ENCODE results near the gene LRRC15.
A peak's percentile ranks its signal among the peaks of the same experiment; 100 is the strongest.

The LRRC15 gene

DNA sequence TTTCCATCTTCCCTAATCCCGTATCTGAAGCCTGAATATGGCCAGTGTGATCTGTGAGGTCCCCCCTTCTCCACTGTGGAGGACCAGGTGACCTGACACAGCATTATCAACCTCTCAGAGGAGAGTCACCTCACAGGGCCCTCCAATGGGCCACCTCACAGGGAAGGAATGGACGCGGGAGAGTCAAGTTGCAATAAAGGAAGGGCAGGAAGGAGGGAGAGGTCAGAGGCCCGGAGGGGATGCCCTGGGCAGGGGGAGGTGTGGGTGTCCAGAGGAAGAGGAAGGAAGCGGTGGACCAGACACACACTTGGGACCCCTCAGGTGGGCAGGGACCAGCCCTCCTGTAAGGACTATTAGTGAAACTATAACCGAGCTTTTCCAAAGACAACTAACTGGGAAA is 14.6 kb upstream of the LRRC15 start:
- DNase-seq: no peak

DNA sequence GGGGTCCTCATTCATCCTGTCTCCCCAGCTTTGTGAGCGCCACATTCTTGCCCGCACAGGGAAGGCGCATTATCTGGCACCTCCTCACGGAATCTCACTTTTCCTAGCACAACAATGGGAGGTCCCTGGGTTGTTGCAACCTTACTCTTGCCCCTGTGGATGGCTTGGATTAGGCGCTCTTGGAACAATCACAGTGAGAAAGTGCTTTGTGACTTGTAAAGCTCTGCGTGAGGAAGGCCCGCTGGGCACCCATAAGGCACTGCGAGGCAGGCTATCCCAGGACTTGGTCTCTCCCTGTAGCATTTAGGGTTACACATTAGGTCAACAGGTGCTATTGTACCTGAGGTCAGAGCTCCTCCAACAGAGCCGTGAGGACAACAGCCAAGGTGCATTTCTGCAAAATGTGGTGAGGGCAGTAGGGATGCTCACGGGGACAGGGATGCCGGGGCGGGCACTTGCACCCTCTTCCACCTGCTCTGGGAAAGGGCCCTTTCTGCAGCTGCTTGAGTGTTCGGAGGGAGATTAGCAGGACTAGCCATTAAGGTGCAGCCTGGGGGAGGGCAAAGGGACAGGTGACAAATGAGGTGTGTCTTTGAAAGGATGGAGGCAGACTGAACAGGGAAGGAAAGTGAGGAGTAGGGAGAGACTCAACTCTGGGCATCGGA is 13.9 kb upstream of the LRRC15 start:
- DNase-seq: no peak

DNA sequence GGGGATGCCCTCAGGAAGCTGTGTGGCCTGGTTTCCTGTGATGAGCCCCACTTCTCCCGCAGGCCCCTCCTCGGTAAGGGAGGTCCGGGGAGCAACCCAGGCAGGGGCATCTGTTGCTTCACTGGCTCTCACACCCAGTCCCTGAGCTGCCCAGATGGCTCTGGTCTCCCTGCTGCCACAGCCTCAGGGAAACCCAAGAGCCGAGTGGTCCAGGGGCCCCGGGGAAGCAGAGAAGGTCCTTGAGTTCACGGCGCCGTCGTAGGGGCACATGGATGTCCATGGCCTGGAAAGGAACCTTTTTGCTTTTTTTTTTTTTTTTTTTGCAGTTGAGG is 13.3 kb upstream of the LRRC15 start:
- DNase-seq: no peak

DNA sequence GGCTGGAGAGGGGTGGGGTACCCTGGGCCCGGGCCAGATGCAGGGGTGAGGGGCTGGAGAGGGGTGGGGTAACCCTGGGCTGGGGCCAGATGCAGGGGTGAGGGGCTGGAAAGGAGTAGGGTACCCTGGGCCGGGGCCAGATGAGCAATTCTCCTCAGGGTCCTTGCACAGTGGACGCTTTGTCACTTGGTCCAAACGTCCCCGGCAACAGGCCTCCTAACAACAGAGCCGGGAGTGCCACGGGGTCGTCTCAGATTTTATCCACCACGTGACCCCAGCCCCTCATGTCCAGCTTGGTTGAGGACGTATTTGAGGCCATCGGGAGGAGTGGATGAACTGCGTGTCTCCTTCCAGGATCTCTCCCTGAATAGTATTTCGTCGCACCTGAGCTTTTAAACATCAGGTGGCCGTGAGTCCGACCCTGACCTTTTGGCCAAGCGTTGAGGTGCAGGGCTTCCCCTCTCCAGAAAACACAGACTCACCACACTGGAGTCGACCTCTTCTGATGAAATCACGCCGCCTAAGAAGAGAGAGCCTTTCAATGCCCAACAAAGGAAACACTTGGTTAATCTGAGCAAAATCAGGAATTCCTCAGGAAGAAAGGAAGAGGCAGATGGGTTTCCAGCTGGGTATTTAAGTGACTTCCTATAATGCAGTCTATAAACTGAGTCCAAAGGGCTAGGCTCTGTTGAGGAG is 12.8 kb upstream of the LRRC15 start:
- DNase-seq: no peak

DNA sequence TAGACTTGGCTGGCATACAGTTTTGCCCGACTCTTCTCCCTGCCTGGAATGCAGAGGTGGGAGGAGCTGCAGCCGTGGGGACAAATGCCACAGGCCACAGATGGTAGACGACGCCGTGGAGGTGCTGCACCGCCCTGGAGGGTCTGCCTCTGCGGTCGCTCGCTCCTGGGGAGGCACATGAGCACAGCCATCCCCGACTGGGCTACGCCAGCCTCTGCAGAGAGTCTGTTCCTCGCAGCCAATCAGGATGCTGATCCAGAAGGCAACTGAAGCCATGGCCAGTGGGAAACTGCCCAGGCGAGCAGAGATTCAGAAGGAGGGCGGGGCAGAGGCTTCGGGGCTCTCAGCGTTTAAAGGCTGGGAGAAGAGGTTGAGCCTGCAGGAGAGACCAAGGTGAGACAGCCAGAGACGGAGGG is 11.9 kb upstream of the LRRC15 start:
- no peak for DNase-seq

DNA sequence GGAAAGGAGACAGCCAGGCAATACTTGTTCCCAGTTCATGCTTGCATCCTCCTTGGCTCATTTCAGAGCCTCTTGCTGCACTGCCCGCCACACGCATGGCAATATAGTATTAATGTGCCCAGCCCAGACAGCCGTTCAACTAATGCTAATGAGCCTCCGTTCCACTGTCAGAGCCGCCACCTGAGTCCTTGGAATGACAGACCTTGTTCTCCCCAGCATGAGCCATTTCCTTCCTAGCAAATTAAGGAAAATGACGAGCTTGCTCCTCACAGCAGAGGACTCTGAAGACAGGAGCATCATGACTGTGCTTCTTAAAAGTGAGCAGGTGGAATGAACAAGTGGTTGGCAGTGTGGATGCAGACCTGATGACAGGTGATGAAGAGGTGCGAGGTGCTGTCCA is 10.8 kb upstream of the LRRC15 start:
- DNase-seq: no peak

DNA sequence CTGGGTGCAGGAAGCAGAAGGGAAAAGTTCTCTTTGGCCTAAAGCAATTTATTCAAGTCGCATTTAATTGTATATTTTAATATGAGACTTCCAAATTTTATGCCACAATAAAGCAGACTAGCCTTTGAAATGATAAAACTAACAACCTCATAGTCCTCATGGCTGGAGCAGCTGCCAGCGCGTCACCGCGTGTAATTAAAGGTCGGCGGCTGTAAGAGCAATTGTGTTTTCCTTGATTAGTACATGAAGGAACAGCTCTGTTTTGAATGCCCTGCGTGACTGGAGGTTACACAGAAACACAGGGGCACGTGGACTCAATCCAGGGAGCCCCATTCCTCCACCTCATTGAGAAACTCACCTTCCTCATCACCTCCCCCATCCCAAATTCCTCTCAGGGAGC is 10.1 kb upstream of the LRRC15 start:
- DNase-seq: no peak

DNA sequence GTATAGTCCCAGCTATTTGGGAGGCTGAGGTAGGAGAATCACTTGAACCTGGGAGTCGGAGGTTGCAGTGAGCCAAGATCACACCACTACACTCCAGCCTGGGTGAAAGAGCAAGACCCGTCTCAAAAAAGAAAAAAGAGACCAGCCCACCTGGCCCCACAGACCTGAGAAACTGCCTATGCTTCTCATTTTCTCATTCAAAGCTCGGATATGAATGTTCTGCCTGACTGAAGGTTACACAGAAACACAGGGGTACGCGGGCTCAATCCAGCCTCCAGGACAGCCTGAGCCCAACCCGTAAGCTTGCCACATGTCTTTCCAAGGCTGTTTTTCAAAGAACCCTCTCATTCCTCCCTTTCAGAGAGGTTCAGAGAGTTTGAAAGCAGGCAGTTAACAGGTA is 9.7 kb upstream of the LRRC15 start:
- DNase-seq: no peak

DNA sequence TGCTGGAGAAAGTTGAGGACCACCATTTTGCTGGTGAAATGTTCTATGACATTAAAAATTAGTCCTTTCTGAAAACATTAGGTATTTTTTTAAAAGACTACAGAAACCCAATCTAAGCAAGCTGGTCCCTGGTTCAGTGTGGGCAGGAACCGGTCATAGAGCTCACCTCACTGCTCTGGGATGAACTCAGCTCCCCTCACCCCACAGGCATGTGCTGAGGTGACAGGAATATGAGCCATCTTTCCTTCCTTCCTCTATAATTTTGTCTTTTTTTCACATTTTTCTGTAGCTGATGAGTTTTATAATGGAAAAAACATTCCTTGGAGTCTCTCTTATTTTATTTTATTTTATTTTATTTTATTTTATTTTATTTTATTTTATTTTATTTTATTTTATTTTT is 8.2 kb upstream of the LRRC15 start:
- DNase-seq: no peak

DNA sequence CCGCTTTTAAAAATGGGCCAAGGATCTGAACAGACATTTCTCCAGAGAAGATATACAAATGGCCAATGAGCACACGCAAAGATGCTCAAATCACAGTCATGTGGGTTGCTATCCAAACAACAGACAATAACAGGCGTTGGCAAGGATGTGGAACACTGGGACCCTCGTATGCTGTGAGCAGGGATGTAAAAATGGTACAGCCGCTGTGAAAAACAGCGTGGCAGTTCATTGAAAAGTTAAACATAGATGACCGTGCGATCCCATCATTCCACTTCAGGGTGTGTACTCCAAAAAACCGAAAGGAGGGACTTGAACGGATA is 6.7 kb upstream of the LRRC15 start:
- DNase-seq: no peak

DNA sequence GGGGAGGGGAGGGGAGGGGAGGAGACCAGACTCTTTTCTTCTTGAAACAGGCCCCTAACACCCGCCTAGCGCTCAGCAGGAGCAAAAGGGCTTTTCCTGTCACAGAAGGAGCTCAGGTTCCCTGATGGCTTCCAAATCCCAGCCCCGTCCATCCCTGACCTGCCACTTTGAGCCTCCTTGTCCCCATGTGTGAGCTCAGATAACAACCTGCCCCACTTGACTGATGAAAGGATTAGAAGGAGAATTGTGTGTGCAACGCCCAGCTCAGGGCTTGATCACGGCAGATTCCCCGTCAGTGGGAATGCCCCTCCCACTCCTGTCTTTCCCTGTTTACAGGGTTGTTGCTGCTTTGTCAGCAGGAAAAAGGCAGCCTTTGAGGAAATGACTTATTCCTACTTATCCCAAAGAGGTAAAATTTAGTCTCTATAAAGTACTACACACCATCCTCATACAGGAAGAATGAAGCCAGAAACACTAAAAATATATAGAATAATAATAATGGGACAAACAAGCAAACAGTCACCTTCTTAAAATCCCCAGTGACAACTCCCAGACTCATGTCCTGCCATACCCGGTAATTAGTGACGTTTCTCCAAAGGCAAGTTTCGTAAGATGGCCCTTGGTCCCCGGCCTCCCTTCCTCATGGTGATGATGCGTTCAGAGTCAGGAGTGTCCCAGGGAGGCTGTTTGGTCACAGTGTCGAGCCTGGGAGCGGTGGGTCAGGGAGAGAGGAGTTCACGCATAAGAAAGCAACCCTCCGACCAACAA is 6.1 kb upstream of the LRRC15 start:
- DNase-seq: no peak

DNA sequence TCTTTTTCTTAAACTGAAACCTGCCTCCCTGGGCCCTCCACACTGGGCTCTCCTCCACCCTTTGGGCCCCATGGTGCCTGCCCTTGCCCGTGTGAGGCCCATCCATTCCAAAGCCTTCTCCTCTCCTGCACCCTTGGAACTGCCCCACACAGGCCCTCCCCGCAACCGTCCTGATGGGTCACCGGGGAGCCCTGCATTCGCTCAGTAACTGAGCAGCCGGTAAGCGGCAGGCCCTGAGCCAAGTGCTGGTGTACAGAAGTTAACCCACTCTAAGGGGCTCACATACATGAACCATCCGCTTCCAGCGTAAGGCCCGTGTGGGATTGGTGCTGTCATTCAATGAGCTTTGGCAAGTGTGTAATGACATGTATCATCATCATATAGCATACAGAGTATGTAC is 5.4 kb upstream of the LRRC15 start:
- no peak for DNase-seq

DNA sequence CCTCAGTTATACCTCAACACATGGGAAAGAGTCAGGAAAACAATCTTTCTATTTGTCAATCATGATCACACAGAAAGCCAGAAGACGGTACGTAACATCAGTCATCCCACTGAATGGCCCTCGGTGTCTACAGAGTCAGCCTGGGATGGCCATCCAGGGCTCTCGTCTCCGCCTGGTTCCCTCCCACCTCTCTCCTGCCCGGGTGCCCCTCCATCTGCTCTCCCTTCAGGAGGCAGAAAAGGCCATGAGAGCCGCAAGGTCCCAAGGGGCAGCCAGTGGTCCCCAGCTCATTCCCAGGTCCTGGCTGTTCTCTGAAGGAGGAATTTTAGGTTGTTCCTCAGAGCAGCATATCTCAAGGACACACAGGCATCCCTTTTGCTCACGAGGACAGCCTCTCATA is 4.4 kb upstream of the LRRC15 start:
- no peak for DNase-seq

DNA sequence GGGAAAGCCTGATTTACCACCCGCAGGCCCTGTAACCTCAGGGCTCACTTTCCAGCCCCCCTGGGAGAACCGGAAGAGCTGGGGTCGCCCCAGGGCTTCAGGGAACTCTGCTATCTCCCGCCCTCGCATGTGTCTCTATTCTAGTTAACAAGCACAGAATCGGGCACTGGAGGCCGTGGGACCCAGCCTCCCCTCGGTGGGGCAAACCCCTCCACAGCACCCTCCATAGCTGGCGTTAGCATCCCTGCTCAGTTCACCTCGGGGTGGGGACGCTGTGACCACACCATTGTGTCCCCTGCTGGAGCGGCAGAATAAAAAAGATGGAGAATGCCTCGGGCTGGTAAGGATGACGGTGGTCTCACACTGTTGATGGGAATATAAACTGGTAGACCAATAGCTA is 3.5 kb upstream of the LRRC15 start:
- DNase-seq: no peak

DNA sequence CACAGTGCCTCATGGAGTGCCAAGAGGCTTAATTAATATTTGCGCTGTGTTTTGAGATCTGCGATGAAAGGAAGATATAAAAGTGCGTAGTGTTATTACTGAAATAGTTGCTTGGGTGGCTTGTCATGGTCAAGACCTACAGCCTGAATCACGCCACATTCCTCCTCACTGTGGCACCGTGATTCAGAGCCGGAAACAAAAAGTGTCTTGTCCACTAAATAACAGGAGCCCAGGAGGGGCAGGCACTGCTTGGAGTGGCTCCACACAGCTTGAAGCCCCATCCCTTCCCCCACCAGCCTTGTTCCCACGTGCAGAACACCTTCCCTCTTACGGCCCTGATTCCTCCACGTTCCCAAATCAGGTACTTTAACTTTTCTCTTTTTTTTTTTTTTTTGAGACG is 1.2 kb upstream of the LRRC15 start:
- no peak for DNase-seq

DNA sequence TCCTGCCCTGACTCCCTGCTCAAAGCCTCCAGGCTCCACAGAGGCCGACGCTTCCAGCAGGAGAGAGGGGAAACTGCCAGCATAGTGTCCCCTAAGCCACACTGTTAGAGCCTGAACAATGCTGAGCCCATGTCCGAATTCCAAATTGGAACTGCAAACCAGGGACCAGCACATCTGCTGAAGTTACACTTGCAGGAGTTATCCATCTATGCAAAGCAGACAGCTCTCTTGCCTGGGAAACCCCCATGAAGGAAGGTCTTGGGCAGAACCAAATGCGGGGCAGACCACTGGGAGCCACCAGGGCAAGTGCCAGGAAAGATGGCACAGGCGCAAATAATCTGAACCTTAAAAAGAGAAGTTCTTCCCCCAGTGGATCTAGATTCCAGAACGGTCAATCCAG is 625 bp downstream of the LRRC15 start:
- DNase-seq: no peak

DNA sequence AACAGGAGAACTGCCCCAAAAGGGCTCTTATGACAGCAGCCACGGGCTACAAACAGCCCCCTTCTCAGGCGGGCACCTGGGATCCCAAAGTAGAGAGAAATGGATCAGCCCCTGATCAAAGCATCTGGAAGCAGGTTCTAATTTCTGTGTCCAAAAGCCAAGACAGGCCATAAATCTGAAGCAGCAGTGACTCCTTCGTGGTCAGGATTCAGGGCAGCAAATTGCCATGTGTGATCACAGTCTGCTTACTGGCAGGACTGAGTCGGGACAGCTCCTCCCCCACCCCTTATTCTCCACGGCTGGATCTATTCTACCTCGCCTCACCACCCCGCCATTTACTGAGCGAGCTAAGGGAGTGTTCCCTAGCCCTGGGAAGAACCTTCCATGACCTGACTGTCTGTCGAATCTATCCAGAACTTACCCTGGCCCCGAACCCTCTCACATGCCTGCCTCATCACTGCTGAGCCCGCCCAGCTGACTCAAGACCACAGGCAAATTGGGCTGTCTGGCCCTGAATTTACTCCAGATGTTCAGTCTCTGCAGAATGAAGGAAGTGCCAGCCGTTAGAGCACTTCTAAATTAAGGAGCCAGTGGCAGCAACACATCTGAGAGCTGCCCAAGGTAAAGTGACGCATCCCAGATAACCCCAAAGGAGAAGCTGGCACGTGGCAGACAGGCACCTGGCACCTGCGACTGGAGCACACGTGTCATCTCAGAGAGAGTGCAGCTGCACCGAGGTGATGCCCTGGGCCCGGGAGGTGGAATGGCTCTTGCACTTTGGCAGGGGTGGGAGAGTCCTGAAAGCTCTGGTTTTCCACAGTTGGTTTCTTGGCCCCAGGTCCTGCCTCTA is 1.3 kb downstream of the LRRC15 start:
- no peak for DNase-seq

DNA sequence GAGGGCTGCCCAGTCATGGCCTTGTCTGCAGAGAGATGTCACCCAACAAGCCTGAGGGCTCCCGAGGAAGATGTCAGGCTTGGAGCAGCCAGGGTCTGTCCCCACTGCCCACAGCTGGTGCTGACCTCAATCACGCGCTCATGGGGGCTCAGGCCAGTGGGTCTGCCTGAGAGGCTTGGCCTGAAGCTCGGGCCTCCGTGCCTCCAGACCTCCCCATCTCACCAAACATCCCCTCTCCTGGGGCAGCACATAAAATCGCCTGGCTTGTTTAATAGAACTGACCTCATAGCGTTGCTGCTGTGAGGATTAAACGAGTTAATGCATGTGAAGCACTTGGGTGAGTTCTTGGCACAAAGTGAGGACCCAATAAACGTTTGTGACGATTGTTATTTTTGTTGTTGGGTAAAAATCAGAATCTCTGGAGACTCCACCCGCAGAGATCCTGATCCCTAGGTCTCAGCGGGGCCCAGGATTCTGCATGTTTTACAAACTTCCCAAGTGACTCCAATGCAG is 3.5 kb downstream of the LRRC15 start:
- DNase-seq: no peak

DNA sequence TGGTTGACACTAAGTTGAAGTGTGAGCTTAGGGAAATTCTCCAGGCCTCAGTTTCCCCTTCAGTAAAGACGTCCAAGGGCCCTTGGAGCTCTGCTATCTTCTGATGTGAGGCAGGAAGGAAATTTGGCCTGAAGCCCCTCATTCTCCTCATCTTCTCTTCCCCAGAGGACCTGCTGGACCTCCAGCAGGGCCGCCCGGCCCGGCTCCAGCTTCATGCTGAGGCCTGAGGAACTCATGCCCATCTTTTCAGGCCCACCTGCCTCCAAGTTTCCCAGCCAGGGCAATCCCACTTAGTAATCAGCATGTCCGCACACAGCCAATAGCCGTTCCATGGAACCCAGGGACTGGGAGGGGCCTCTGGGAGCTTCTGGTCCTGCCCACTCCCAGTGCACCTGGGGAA is 4.0 kb downstream of the LRRC15 start:
- DNase-seq: no peak

DNA sequence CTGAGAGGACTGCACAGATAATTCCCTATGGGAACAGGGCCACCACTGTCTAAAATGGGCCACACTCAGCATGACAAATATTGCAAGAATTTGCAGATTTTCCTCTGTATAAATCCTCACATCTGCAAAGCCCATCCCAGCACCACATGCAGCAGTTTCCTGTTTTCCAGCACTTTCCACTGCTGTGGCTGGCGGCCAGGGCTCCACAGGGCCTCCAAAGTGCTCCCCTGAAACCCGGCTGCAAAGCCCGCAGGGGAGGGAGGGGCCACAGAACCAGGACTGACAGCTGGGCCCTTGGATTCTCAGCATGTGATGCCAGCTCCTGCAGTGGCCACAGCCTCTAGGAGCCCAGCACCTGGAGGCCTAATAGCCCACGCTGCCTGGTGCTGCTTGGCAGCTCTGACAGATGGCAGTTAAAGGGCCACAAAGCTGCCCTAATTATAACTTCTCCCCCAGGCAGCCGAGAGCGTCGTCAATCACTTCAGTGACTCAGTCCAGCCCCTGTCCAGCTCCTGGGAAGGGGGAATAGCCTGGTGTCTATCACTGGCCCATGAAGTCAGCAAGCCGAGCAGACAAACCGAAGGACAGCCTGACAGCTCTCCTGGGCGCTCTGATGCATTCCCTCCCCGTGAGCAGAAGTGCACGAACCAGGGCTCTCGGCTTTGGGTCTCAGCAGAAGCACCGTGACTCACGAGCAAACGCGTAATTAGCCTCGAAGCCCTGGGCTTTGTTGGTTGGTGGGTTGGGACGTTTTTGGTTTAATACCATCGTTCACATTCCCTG is 4.7 kb downstream of the LRRC15 start:
- DNase-seq: peak; percentile 92

DNA sequence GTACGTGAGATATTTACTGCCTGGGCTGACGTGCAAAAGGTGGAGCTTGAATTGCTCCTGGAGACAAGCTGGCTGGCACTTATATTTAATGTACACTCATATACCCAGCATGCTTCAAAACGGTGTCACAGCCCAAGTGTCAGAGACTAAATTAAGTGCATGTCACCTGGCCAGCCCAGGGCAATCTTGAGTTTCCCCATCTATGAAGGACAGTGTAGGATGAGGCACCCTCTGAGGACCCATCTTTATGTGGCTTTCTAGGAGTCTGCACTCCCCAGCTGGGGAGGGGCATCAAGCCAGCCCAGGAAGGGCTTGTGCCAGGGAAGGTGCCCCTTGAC is 5.3 kb downstream of the LRRC15 start:
- no peak for DNase-seq

DNA sequence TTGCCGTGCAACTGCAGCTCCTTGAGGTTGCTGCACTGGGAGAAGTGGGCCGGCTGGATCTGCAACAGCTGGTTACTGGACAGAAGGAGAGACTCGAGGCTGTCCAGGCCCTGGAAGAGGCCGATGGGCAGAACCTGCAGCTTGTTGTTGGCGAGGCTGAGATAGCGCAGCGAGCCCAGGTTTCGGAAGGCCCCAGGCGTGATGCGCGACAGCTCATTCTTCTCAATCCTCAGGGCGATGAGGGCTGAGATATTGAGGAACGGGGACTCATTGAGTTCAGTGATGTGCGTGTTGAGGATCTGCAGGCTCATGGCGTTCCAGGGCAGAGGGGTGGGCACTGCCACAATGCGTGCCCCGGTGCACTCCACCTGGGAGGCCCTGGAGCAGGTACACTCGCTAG is 9.0 kb downstream of the LRRC15 start:
- DNase-seq: no peak

DNA sequence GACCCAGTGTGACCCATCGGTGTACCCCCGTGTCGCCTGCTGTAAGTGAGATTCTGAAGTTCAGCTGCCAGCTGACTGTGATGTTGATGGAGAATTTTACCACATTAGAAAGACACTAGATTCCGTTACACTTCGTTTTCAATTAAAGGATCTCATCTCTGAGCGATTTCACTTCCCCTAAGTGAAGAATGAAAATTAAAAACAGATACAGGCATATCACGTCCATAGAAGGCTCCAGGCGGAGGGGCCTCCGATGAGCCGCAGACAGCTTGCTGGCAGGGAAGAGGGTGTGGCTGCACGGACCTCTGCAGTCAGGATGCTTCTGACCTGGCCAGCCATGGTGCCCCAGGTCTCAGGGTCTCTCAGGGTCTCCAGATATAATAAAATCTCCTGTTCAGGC is 11.9 kb downstream of the LRRC15 start:
- no peak for DNase-seq

Measured in NCI-H1417 treated with DMSO at 0.1 percent for 48 hours (cell line).